IPS-15b (cell line): Measurements from ENCODE around the gene FYTTD1.

ENCODE experiments used
- H3K27me3 ChIP-seq: one replicate; pipeline ENCODE4 v1.6.1; 2013; ENCODE audit warnings: low read length; ENCODE audit not compliant: control insufficient read depth, insufficient read depth
- H3K36me3 ChIP-seq: one replicate; pipeline ENCODE4 v1.6.1; 2013; ENCODE audit warnings: low read length; ENCODE audit not compliant: control insufficient read depth, insufficient read depth
- H3K4me1 ChIP-seq: one replicate; pipeline ENCODE4 v1.6.1; 2013; ENCODE audit warnings: mild to moderate bottlenecking, low read length; ENCODE audit not compliant: control insufficient read depth, insufficient read depth
- H3K4me3 ChIP-seq: one replicate; pipeline ENCODE4 v1.5.1; 2013; ENCODE audit warnings: low read depth, low read length
- H3K9ac ChIP-seq: one replicate; pipeline ENCODE4 v1.6.1; 2013; ENCODE audit warnings: low read depth, mild to moderate bottlenecking, low read length
- H3K9me3 ChIP-seq: one replicate; pipeline ENCODE4 v1.6.1; 2013; ENCODE audit warnings: mild to moderate bottlenecking, low read length; ENCODE audit not compliant: control insufficient read depth, insufficient read depth

The FYTTD1 gene

DNA sequence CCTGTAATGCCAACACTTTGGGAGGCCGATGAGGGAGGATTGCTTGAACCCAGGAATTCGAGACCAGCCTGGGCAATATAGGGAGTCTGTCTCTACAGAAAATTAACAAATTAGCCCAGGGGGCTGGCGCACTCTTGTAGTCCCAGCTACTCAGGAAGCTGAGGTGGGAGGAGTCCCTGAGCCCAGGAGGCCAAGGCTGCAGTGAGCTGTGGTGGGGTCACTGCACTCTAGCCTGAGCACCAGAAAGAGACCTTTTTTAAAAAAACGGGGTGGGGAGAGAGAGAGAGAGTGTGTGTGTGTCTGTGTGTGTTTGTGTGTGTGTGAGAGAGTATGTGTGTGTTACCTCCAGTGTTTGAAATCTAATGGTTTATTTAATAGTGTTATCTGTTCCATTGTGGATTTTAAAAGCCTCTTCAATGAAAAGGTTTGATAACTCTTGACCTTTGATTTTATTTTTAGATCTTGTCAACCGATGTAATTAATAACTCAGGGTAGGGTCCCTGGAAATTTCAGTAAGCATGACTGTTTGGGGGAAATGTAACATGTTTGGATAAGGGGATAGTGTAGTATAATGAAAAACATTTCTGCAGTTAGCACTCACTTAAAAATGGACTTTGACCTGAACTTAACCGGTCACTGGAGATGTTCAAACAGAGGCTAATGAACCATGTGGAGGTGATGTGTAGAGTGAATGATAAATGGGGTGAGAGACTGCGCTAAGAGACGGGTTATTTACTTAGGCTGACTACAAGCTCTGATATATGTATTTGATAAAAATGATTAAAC lies 71.1 kb downstream of the FYTTD1 start:
- Histone ChIP-seq H3K4me3 (no peak overlapping the region), H3K27me3 (no peaks in the 10 kb centered on the region), H3K36me3 (peaks cover 4% of the 10 kb centered on the region), H3K9ac (no peak overlapping the region), H3K9me3 (no peaks in the 10 kb centered on the region), H3K4me1 (no peaks in the 10 kb centered on the region)

DNA sequence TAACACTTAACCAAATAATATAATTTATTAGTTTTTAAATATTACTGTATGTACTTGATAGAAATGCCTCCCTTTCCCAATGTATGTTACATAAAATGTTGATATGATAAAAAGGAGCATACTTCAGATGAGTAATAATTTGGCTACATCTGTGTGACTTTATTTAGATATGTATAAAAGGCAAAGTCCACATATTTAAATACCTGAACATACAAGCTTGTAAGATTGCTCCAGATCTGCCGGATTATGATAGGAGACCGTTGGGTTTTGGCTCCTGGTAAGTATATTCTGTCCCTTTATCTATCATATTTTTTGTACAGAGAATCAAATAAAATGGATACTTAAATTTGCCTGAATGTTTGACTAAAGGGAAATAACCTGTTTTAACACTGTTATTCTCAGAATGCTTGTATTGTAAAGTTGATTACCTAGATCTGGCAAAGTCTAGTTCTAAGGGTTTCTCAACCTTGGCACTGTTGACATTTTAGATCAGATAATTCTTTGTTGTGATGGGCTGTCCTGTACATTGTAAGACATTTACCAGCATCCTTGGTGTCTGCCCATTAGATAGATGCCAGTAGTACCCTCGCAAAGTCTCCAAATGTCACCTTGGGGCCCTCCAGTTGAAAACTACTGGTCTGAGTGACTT lies 79.8 kb downstream of the FYTTD1 start:
- Histone ChIP-seq H3K9ac (no peak overlapping the region), H3K4me1 (no peaks in the 10 kb centered on the region), H3K36me3 (peaks cover 7% of the 10 kb centered on the region), H3K4me3 (no peak overlapping the region), H3K27me3 (no peaks in the 10 kb centered on the region), H3K9me3 (no peaks in the 10 kb centered on the region)

DNA sequence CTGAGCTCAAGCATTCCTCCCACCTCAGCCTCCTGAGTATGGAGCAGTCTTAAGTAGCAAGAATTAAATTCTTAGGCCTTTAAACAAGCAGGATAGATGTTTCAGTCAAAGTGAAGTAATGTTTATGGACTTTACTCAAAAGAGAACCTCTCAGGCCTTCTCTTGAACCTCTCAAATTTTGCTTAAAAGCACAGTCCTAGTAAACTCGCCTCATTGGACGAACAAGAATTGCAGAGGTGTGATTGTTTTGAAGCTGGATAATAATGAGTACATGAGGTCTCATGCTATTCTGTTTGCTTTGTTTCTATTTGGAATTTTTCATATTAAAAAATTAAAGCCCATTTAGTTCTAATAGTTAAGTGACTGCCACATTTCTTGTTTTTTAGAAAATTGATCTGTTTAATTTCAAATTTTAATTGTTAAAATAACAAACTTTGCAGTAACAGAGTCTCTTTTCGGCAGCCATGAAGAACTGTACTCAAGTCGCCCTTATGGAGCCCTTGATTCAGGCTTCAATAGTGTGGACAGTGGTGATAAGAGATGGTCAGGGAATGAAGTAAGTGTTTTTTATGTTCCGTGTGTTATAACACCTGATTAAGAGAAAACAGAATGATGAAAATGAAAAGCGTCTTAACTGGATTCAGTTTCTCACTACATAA lies 80.8 kb downstream of the FYTTD1 start:
- no peaks in the 10 kb centered on the region for H3K9me3 ChIP-seq
- H3K27me3 ChIP-seq = no peaks in the 10 kb centered on the region
- H3K4me3 ChIP-seq = no peak overlapping the region
- H3K4me1 ChIP-seq = no peaks in the 10 kb centered on the region
- peaks cover 7% of the 10 kb centered on the region for H3K36me3 ChIP-seq
- no peak overlapping the region for H3K9ac ChIP-seq

DNA sequence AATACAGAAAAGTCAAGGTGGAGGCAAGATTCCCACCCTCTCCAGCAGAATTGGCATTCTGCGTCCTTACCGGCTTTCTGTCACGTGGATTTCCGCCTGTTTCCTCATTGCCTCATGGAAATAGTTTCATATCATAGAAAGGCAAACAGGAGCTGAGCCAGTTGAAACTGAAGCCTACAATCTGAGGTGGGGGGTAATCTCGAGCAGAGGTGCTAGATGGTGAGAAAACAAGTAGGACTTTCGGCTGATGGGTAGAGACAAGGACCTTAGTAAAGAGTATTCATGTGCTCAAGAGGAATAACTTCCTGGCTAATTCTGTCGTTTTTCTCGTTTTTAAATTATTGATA lies 81.3 kb downstream of the FYTTD1 start:
- no peaks in the 10 kb centered on the region for H3K27me3 ChIP-seq
- peaks cover 7% of the 10 kb centered on the region for H3K36me3 ChIP-seq
- no peak overlapping the region for H3K9ac ChIP-seq
- no peak overlapping the region for H3K4me3 ChIP-seq
- H3K4me1 ChIP-seq = no peaks in the 10 kb centered on the region
- no peaks in the 10 kb centered on the region for H3K9me3 ChIP-seq

DNA sequence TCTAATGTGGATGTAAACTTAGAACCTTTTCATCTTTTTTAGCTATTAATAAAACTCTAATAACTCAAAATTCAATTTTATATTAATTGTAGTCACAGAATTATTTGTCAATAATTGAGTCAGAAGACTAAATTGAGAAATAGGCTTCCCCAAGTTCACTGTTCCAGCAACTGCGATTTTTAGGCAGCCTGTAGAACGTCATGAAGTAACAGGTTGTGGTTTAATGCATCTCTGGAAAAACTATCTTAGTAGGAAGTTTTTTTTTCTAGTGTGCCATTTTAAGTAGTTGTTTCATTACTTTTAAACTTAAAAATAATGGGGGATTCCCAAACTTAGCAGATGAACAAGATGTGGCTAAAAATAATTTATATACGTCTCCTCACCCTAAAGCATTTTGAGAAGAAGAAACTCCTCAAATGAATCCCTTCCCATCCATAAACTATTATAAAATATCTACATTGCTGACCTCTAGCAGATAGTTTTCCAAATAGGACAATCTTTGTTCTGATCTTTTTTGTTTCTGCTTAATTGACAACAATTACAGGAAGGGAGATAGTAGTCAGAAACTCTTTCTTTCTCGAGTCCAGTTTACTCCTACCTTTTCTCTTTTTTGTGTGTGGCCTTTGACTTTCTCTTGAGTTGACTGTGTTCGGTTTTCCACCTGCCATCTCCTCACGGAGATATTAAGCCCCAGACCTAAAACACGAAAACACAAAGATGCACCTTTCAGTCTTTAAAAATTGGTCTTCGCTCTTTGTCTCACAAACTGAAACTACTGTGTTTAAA lies 84.4 kb downstream of the FYTTD1 start:
- Histone ChIP-seq H3K9me3 (no peaks in the 10 kb centered on the region), H3K4me1 (no peaks in the 10 kb centered on the region), H3K36me3 (peaks cover 3% of the 10 kb centered on the region), H3K27me3 (no peaks in the 10 kb centered on the region), H3K4me3 (no peak overlapping the region), H3K9ac (no peak overlapping the region)

DNA sequence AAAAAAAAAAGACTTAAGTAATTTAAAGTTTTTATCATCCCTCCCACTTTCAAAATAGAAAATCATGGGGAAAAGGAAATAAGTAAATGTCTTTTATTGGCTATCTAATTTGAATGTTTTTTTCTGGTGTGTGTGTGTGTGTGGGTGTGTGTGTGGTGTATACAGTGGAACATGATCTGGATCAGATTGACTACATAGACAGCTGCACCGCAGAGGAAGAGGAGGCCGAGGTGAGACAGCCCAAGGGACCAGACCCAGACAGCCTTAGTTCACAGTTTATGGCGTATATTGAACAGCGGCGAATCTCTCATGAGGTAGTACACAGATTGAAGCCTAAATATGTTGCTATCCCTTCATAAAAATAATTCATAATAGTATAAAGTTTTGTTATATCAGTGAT lies 85.8 kb downstream of the FYTTD1 start:
- Histone ChIP-seq H3K4me3 (no peak overlapping the region), H3K27me3 (no peaks in the 10 kb centered on the region), H3K9ac (no peak overlapping the region), H3K9me3 (no peaks in the 10 kb centered on the region), H3K4me1 (no peaks in the 10 kb centered on the region), H3K36me3 (peaks cover 6% of the 10 kb centered on the region)

DNA sequence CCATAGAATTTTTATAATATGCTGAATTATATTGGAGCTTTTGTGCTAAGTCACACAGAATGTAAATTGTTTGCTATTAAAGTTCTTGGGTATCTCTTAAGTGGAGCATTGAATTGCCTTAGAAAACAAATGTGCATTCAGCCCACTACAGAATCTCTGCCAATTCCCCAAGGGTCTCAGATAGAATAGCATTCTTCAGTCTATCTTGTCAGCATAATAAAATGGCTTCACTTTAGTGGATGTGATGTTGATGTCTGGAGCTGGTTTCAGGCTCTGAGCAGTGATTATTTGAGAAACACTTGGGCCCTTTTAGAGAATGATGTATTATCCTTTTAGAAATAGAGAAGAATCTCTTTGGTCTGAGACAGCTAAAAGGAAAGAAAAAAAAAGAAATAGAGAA lies 86.6 kb downstream of the FYTTD1 start:
- Histone ChIP-seq H3K4me1 (no peaks in the 10 kb centered on the region), H3K9me3 (no peaks in the 10 kb centered on the region), H3K4me3 (no peak overlapping the region), H3K36me3 (peaks cover 3% of the 10 kb centered on the region), H3K27me3 (no peaks in the 10 kb centered on the region), H3K9ac (no peak overlapping the region)
